PC-9 (cell line): ENCODE data around the gene OR2M2. TPM values are rescaled to one million over a fixed set of nuclear protein-coding genes. Genes with fewer than 3 reads are reported as not detected.

ENCODE experiments used
- BruUV-seq: library from RNA; stranded (reverse); fragments of 400-500 nt; replicated peaks from 2 replicates; lab custom pipeline; 2021; lab: Mats Ljungman, UMichigan
- CTCF ChIA-PET: fragments of 300-600 bp; sonication (Branson Sonifier 250); formaldehyde crosslinking; loops from one replicate; lab custom pipeline; 2022; ENCODE audit warnings: antibody characterized with exemption; lab: Charles Lee
- POLR2A ChIA-PET: fragments of 300-600 bp; sonication (Branson Sonifier 250); formaldehyde crosslinking; loops from one replicate; lab custom pipeline; 2022; ENCODE audit warnings: antibody characterized with exemption; ENCODE audit not compliant: unreplicated experiment; lab: Charles Lee
- DNase-seq, 2 experiments: peaks; one replicate each; pipeline versions ENCODE4 v3.0.0 to v3.0.0-alpha.2; 2015 to 2022; ENCODE audit warnings: mixed read lengths in 1 of 2
- H2AFZ ChIP-seq: fragments of 200-600 bp; sonication (generic); 2 replicates; pipeline ENCODE4 v1.8.1; 2017; ENCODE audit warnings: antibody characterized with exemption
- H3F3A ChIP-seq: fragments of 200-600 bp; sonication (generic); 2 replicates; pipeline ENCODE4 v1.8.1; 2017; ENCODE audit warnings: antibody characterized with exemption, mild to moderate bottlenecking, low read depth; ENCODE audit not compliant: insufficient read depth
- H3K27ac ChIP-seq: fragments of 200-600 bp; sonication (generic); 2 replicates; pipeline ENCODE4 v1.6.1; 2016; ENCODE audit warnings: mixed run types
- H3K27me3 ChIP-seq: fragments of 200-600 bp; sonication (generic); 2 replicates; pipeline ENCODE4 v1.6.1; 2016; ENCODE audit warnings: low read depth, mixed run types; ENCODE audit not compliant: insufficient read depth
- H3K36me3 ChIP-seq: fragments of 200-600 bp; sonication (generic); 2 replicates; pipeline ENCODE4 v1.6.1; 2016; ENCODE audit warnings: low read depth, mixed run types
- H3K4me1 ChIP-seq: fragments of 200-600 bp; sonication (generic); replicated peaks from 2 replicates; pipeline ENCODE4 v1.6.1; 2016; ENCODE audit warnings: mixed run types; ENCODE audit not compliant: insufficient read depth
- H3K4me2 ChIP-seq: fragments of 200-600 bp; sonication (generic); 2 replicates; pipeline ENCODE4 v1.6.1; 2017; ENCODE audit warnings: mixed run types
- H3K4me3 ChIP-seq: fragments of 200-600 bp; sonication (generic); 2 replicates; pipeline ENCODE4 v1.6.1; 2016; ENCODE audit warnings: mixed run types
- H3K79me2 ChIP-seq: fragments of 200-600 bp; sonication (generic); 2 replicates; pipeline ENCODE4 v1.6.1; 2017; ENCODE audit warnings: low read depth, mixed run types
- H3K9me2 ChIP-seq: fragments of 200-600 bp; sonication (generic); 2 replicates; pipeline ENCODE4 v1.8.1; 2017; ENCODE audit warnings: mild to moderate bottlenecking; ENCODE audit not compliant: insufficient read depth
- H3K9me3 ChIP-seq: fragments of 200-600 bp; sonication (generic); 2 replicates; pipeline ENCODE4 v1.8.1; 2016; ENCODE audit warnings: low read depth; ENCODE audit not compliant: insufficient read depth
- H4K20me1 ChIP-seq: fragments of 200-600 bp; sonication (generic); 2 replicates; pipeline ENCODE4 v1.8.1; 2017; ENCODE audit not compliant: insufficient read depth
- CTCF ChIP-seq: fragments of 200-600 bp; sonication (generic); conservative IDR thresholded peaks from 2 replicates; pipeline ENCODE4 v1.6.1; 2017; ENCODE audit warnings: mixed run types, antibody characterized with exemption, mild to moderate bottlenecking, moderate library complexity
- EZH2 ChIP-seq: fragments of 200-600 bp; sonication (generic); IDR thresholded peaks from 2 replicates; pipeline ENCODE4 v1.8.0; 2017; ENCODE audit warnings: antibody characterized with exemption, low read depth
- intact Hi-C: fragments of 100-400 bp; cut with micrococcal nuclease; formaldehyde crosslinking; loops from one replicate; pipeline ENCODE4 v1.10.0; 2022; ENCODE audit not compliant: unreplicated experiment
- total RNA-seq: library from RNA; stranded (reverse); gene quantifications from 2 replicates; pipeline ENCODE4 v1.2.3, GENCODE V29; 2021

OR2M2 gene
- total RNA-seq, 1 experiment from 2014 or later, result not detected

- H3K4me1 ChIP-seq, result no peaks in the 10 kb centered on the region
- H2AFZ ChIP-seq, result no peak overlapping the region
- no peak for DNase-seq
- intact Hi-C loops, result no loop called here
- H3K9me2 ChIP-seq, result no peaks in the 10 kb centered on the region
- H3K27me3 ChIP-seq, result no peaks in the 10 kb centered on the region
- H3K4me3 ChIP-seq, result no peak overlapping the region
- H3K9me3 ChIP-seq, result no peaks in the 10 kb centered on the region
- H3K36me3 ChIP-seq, result no peaks in the 10 kb centered on the region
- ChIA-PET POLR2A (no interaction called here), CTCF (no interaction called here)
- TF ChIP-seq CTCF, result no peak
- TF ChIP-seq EZH2, result no peak
- no peak overlapping the region for H3K27ac ChIP-seq
- H3K4me2 ChIP-seq, result no peak overlapping the region
- H4K20me1 ChIP-seq, result no peaks in the 10 kb centered on the region
- no peaks in the 10 kb centered on the region for H3F3A ChIP-seq
- BruUV-seq, result no TSS peak
- H3K79me2 ChIP-seq, result no peaks in the 10 kb centered on the region
Observed at GRCh38 chr1:248229360-248229908, 54.8 kb downstream of the OR2M2 start.

Other genes with a start within 250 kb of the OR2M2 start
- gene OR2AJ1, start 249.9 kb upstream of the OR2M2 start, total RNA-seq, result not detected in 2 replicates
- not detected in 2 replicates for gene OR2L8, start 226.0 kb upstream of the OR2M2 start, total RNA-seq
- not detected in 2 replicates for gene OR2AK2, start 209.6 kb upstream of the OR2M2 start, total RNA-seq
- not detected in 2 replicates for gene OR2L5, start 161.2 kb upstream of the OR2M2 start, total RNA-seq
- gene OR2L2, start 144.8 kb upstream of the OR2M2 start, total RNA-seq, result 0.10 and 0.13 TPM in 2 replicates
- not detected in 2 replicates for gene OR2L3, start 128.0 kb upstream of the OR2M2 start, total RNA-seq
- gene OR2L13, start 79.6 kb upstream of the OR2M2 start, total RNA-seq, result not detected in 2 replicates
- not detected in 2 replicates for gene OR2M5, start 29.7 kb upstream of the OR2M2 start, total RNA-seq
- gene OR2M3, start 22.4 kb downstream of the OR2M2 start, total RNA-seq, result 0.20 and 0.35 TPM in 2 replicates
- gene OR2M4, start 56.6 kb downstream of the OR2M2 start, total RNA-seq, result not detected in 2 replicates
- not detected in 2 replicates for gene OR2T33, start 103.2 kb downstream of the OR2M2 start, total RNA-seq
- gene OR2T12, start 128.6 kb downstream of the OR2M2 start, total RNA-seq, result not detected in 2 replicates
- gene OR2M7, start 149.7 kb downstream of the OR2M2 start, total RNA-seq, result not detected in 2 replicates
- not detected in 2 replicates for gene OR14C36, start 174.0 kb downstream of the OR2M2 start, total RNA-seq
- not detected in 2 replicates for gene OR2T4, start 186.8 kb downstream of the OR2M2 start, total RNA-seq
- not detected in 2 replicates for gene OR2T6, start 200.9 kb downstream of the OR2M2 start, total RNA-seq
- gene OR2T1, start 228.2 kb downstream of the OR2M2 start, total RNA-seq, result not detected in 2 replicates